GM12878 (cell line): ENCODE results near the gene CHODL. TPM values are rescaled to one million over a fixed set of nuclear protein-coding genes. Genes with fewer than 3 reads are reported as not detected.

ENCODE experiments used
- ATAC-seq: fragments of 200-7000 bp; cut with Tn5 transposase; 3 replicates; pipeline ENCODE4 v1.9.1; 2020; ENCODE audit warnings: mild to moderate bottlenecking, moderate library complexity
- BruUV-seq: library from RNA; stranded (reverse); fragments of 400-500 nt; replicated peaks from 2 replicates; lab custom pipeline; 2021; lab: Mats Ljungman, UMichigan
- CTCF ChIA-PET: fragments of 300-600 bp; sonication (Branson Sonifier 250); formaldehyde crosslinking; extraction: SDS; loops from one replicate; lab custom pipeline; 2021; ENCODE audit warnings: inconsistent platforms; lab: Yijun Ruan, JAX
- POLR2A ChIA-PET: fragments of 350-600 bp; formaldehyde crosslinking; extraction: SDS; loops from one replicate; lab custom pipeline; 2021; ENCODE audit warnings: inconsistent platforms; lab: Charles Lee
- RAD21 ChIA-PET: fragments of 300-600 bp; sonication (Branson Sonifier 250); formaldehyde crosslinking; loops from one replicate; lab custom pipeline; 2023; ENCODE audit warnings: antibody characterized with exemption; ENCODE audit not compliant: unreplicated experiment; lab: Charles Lee
- SMC1A ChIA-PET: fragments of 300-600 bp; sonication (Branson Sonifier 250); formaldehyde crosslinking; loops from one replicate; lab custom pipeline; 2023; ENCODE audit not compliant: unreplicated experiment, uncharacterized antibody; lab: Charles Lee
- DNase-seq: peaks from one replicate; pipeline ENCODE4 v3.0.0-alpha.2; 2011; ENCODE audit warnings: low read depth, low spot score
- FAIRE-seq: peaks from 3 replicates; lab custom pipeline; 2011; peaks lifted over from hg19 to GRCh38; lab: Jason Lieb, UNC
- H2AFZ ChIP-seq: 2 replicates; pipeline ENCODE4 v1.6.0; 2011; ENCODE audit warnings: low read depth, low read length, control low read depth; ENCODE audit not compliant: control insufficient read depth
- H3K27ac ChIP-seq: 2 replicates; pipeline ENCODE4 v1.5.1; 2011; ENCODE audit warnings: control low read depth; ENCODE audit not compliant: control insufficient read depth, insufficient read depth
- H3K27me3 ChIP-seq, 2 experiments: replicated peaks in 1 of 2; 2 replicates each; pipeline versions ENCODE4 v1.6.0 to v1.6.1; 2011; ENCODE audit warnings: low read length in 1 of 2; ENCODE audit not compliant: control insufficient read depth in 2 of 2, insufficient read depth in 2 of 2
- H3K36me3 ChIP-seq, 2 experiments: 2 replicates each; pipeline ENCODE4 v1.5.1; 2011; ENCODE audit warnings: low read length in 1 of 2; ENCODE audit not compliant: control insufficient read depth in 2 of 2, insufficient read depth in 2 of 2
- H3K4me1 ChIP-seq: 2 replicates; pipeline ENCODE4 v1.6.1; 2011; ENCODE audit warnings: mild to moderate bottlenecking, low read length, moderate library complexity, mixed read lengths; ENCODE audit not compliant: control insufficient read depth, insufficient read depth
- H3K4me2 ChIP-seq: 2 replicates; pipeline ENCODE4 v1.6.0; 2011; ENCODE audit warnings: control low read depth; ENCODE audit not compliant: control insufficient read depth, insufficient read depth
- H3K4me3 ChIP-seq: fragments of 200-600 bp; sonication (generic); 2 replicates; pipeline ENCODE4 v1.5.1; 2016
- H3K79me2 ChIP-seq: 2 replicates; pipeline ENCODE4 v1.6.0; 2011; ENCODE audit warnings: low read length; ENCODE audit not compliant: control insufficient read depth, insufficient read depth
- H3K9ac ChIP-seq: 2 replicates; pipeline ENCODE4 v1.8.0; 2011; ENCODE audit warnings: low read length, control low read depth, mixed read lengths; ENCODE audit not compliant: control insufficient read depth, insufficient read depth
- H3K9me3 ChIP-seq: replicated peaks from 3 replicates; pipeline ENCODE4 v1.5.1; 2011; ENCODE audit warnings: mild to moderate bottlenecking, low read length; ENCODE audit not compliant: control insufficient read depth, insufficient read depth
- H4K20me1 ChIP-seq: 2 replicates; pipeline ENCODE4 v1.6.0; 2011; ENCODE audit not compliant: control insufficient read depth, insufficient read depth
- BRCA1 ChIP-seq: IDR thresholded peaks from 2 replicates; pipeline ENCODE4 v1.6.1; 2011; ENCODE audit warnings: low read depth, low read length, improper control_type of control experiment
- CHD2 ChIP-seq: IDR thresholded peaks from 2 replicates; pipeline ENCODE4 v1.6.1; 2011; ENCODE audit warnings: low read depth, low read length, improper control_type of control experiment, borderline replicate concordance
- CHD4 ChIP-seq: fragments of 200-600 bp; sonication (generic); IDR thresholded peaks from 2 replicates; pipeline ENCODE4 v1.6.1; 2016; ENCODE audit warnings: mild to moderate bottlenecking
- CTCF ChIP-seq, 3 experiments: IDR thresholded peaks in 2 of 3; conservative IDR thresholded peaks in 1 of 3; 2 replicates each; pipeline ENCODE4 v1.5.1; 2011; ENCODE audit warnings: low read depth in 3 of 3, low read length in 3 of 3, mild to moderate bottlenecking in 3 of 3, control low read depth in 2 of 3, moderate library complexity in 2 of 3, inconsistent platforms in 1 of 3, mixed read lengths in 1 of 3; ENCODE audit not compliant: control insufficient read depth in 2 of 3, insufficient read depth in 1 of 3; ENCODE audit errors: extremely low read depth in 1 of 3
- EED ChIP-seq: sonication (generic); IDR thresholded peaks from 2 replicates; pipeline ENCODE4 v1.6.1; 2016; ENCODE audit warnings: antibody characterized with exemption, low read depth
- ELK1 ChIP-seq: IDR thresholded peaks from 2 replicates; pipeline ENCODE4 v1.6.1; 2012; ENCODE audit warnings: low read depth, low read length, improper control_type of control experiment
- MTA3 ChIP-seq: IDR thresholded peaks from 2 replicates; pipeline ENCODE4 v1.6.1; 2012; ENCODE audit warnings: low read length, inconsistent platforms, borderline replicate concordance
- MYB ChIP-seq: fragments of 150-350 bp; IDR thresholded peaks from 2 replicates; pipeline ENCODE4 v1.6.1; 2014; ENCODE audit warnings: mild to moderate bottlenecking, low read depth, low read length, borderline replicate concordance
- NR2C1 ChIP-seq: fragments of 450-650 bp; IDR thresholded peaks from 2 replicates; pipeline ENCODE4 v1.6.1; 2017; ENCODE audit warnings: antibody characterized with exemption, mild to moderate bottlenecking, moderate library complexity
- POU2F2 ChIP-seq: IDR thresholded peaks from 3 replicates; pipeline ENCODE4 v1.6.1; 2011; ENCODE audit warnings: low read depth, mild to moderate bottlenecking, low read length, borderline replicate concordance
- SMAD1 ChIP-seq: fragments of 450-650 bp; IDR thresholded peaks from 2 replicates; pipeline ENCODE4 v1.6.1; 2018; ENCODE audit warnings: mild to moderate bottlenecking, low read depth; ENCODE audit not compliant: partially characterized antibody
- SMARCA5 ChIP-seq: fragments of 450-650 bp; IDR thresholded peaks from 2 replicates; pipeline ENCODE4 v1.6.1; 2017; ENCODE audit warnings: mild to moderate bottlenecking
- in situ Hi-C: fragments of 300-500 bp; cut with MboI; formaldehyde crosslinking; loops from 9 replicates; pipeline ENCODE4 v1.14.3; 2018; ENCODE audit warnings: mixed read lengths
- intact Hi-C: fragments of 100-400 bp; cut with micrococcal nuclease; formaldehyde crosslinking; loops from one replicate; pipeline ENCODE4 v1.14.2; 2022; ENCODE audit not compliant: unreplicated experiment
- polyA plus RNA-seq, 11 experiments: library from polyadenylated mRNA; depleted of rRNA in 4 of 11; unstranded in 6 of 11; stranded (reverse) in 5 of 11; fragments of >200 nt; fragmentation: Nextera tagmentation in 4 of 11; fragmentation: Illumina TruSeq in 1 of 11; extraction: Ambion mirVana in 4 of 11; extraction: Trizol in 1 of 11; gene quantifications; 1 replicate in 1 of 11; 2 replicates in 10 of 11; pipeline versions ENCODE4 v1.2.1 to v1.2.3, GENCODE V29; 2011 to 2016; ENCODE audit warnings: inconsistent platforms in 2 of 11, missing spikeins in 2 of 11, low read depth in 1 of 11
- total RNA-seq, 4 experiments: library from RNA; depleted of rRNA in 3 of 4; stranded (reverse); fragments of >200 nt in 3 of 4; fragmentation: Illumina TruSeq in 1 of 4; extraction: Trizol in 1 of 4; gene quantifications; 2 replicates each; pipeline versions ENCODE4 v1.2.1 to v1.2.3, GENCODE V29; 2013 to 2021

CHODL gene
- total and polyA plus RNA-seq, 10 of the 15 experiments (the other 5 are each of a cell fraction or from before 2014, with no cell fraction given), result 0.11 to 0.69 (median 0.20) TPM; not detected in 1

GRCh38 chr21:18249672-18250071, 5.0 kb downstream of the CHODL start (continued):
- TF ChIP-seq MYB (no peak), POU2F2 (no peak), CHD4 (no peak), SMAD1 (no peak), CHD2 (no peak), BRCA1 (no peak), NR2C1 (no peak), SMARCA5 (no peak)

GRCh38 chr21:18251065-18251464, 6.4 kb downstream of the CHODL start:
- Histone ChIP-seq H3K4me3 (no peak overlapping the region), H3K4me2 (no peak overlapping the region), H3K4me1 (no peaks in the 10 kb centered on the region), H3K9me3 (no peaks in the 10 kb centered on the region), H2AFZ (no peak overlapping the region), H3K79me2 (no peaks in the 10 kb centered on the region), H3K36me3 (no peaks in the 10 kb centered on the region), H3K27ac (no peak overlapping the region), H4K20me1 (no peaks in the 10 kb centered on the region), H3K9ac (no peak overlapping the region), H3K27me3 (no peaks in the 10 kb centered on the region)
- no peak for TF ChIP-seq MTA3
- TF ChIP-seq ELK1, result no peak
- TF ChIP-seq CTCF (IDR thresholded peaks at IDR 0.05 in 2 of 3, conservative IDR thresholded peaks at IDR 0.05 in 1 of 3; ENCODE audit: control insufficient read depth in 2 of 3, extremely low read depth in 1 of 3, insufficient read depth in 1 of 3, low read depth in 3 of 3, low read length in 3 of 3), result no peak
- TF ChIP-seq EED, result no peak
- ChIA-PET SMC1A (no interaction called here), POLR2A (no interaction called here), CTCF (no interaction called here), RAD21 (no interaction called here)
- ATAC-seq, result no peak
- DNase-seq, result no peak
- no TSS peak for BruUV-seq
- intact Hi-C loops (no loop called here), in situ Hi-C loops (no loop called here)
- FAIRE-seq, result no peak
